HFFc6 (cell line): Measurements from ENCODE around the gene ANGPTL2. TPM values are rescaled to one million over a fixed set of nuclear protein-coding genes. Genes with fewer than 3 reads are reported as not detected.

ENCODE experiments used
- DNase-seq: peaks from one replicate; pipeline ENCODE4 v3.0.0-alpha.2; 2018
- H3K27ac Mint-ChIP-seq: 2 replicates; pipeline ENCODE4 v1.8.0; 2020; ENCODE audit warnings: mild to moderate bottlenecking, mixed read lengths
- H3K27me3 Mint-ChIP-seq: 2 replicates; pipeline ENCODE4 v1.8.0; 2021; ENCODE audit warnings: mild to moderate bottlenecking, moderate library complexity, mixed read lengths; ENCODE audit not compliant: insufficient read depth
- H3K36me3 Mint-ChIP-seq: 2 replicates; pipeline ENCODE4 v1.8.0; 2021; ENCODE audit warnings: low read depth, mixed read lengths
- H3K4me1 Mint-ChIP-seq: 2 replicates; pipeline ENCODE4 v1.8.0; 2020; ENCODE audit warnings: low read depth, mixed read lengths
- H3K4me3 Mint-ChIP-seq: 2 replicates; pipeline ENCODE4 v1.8.0; 2020; ENCODE audit warnings: mild to moderate bottlenecking, moderate library complexity, mixed read lengths
- H3K9me3 Mint-ChIP-seq: 2 replicates; pipeline ENCODE4 v1.8.0; 2020; ENCODE audit warnings: mild to moderate bottlenecking, mixed read lengths
- total RNA-seq, 6 experiments: library from RNA; stranded (reverse); fragmentation: NEBNext Ultra II Directional; extraction: Animal tissue kit (Norgen Biotek cat#: 25700); gene quantifications; 2 replicates in 1 of 6; 3 replicates in 5 of 6; pipeline ENCODE4 v1.2.3, GENCODE V29; 2021
- TF ChIP-seq, protein P1 (sequence below): fragments of 200-600 bp; sonication (generic); IDR thresholded peaks from 2 replicates; pipeline ENCODE4 v1.5.0; 2021; ENCODE audit warnings: antibody characterized with exemption, mild to moderate bottlenecking

ANGPTL2 gene
- total RNA-seq, 6 experiments from 2014 or later, result 15.0 to 20.9 (median 19.4) TPM

DNA sequence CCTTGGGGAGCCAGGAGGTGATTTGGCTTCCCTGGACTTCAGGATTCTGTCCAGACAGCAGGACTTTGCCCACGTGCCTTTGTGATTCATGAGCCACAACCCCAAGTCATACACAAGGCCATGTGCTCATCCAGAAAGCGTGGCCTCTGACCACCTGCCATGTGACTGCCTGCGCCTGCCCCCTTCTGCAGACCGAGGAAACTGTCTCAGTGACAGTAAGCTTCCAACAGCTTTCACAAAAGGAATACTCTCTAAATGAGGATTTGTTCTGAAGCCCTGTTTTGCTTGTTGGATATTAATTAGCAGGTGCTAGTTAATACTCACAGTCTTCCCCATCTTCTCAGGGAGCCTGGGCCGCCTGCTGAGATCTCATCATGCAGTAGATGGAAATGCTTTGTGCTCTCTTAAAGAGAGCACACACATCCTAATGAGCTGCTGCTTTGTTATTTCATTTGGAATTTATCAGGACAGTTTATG is 36.9 kb upstream of the ANGPTL2 start:
- no peaks in the 10 kb centered on the region for H3K36me3 Mint-ChIP-seq
- peak overlapping the region; percentile 87 for H3K27ac Mint-ChIP-seq
- TF ChIP-seq, protein P1, sequence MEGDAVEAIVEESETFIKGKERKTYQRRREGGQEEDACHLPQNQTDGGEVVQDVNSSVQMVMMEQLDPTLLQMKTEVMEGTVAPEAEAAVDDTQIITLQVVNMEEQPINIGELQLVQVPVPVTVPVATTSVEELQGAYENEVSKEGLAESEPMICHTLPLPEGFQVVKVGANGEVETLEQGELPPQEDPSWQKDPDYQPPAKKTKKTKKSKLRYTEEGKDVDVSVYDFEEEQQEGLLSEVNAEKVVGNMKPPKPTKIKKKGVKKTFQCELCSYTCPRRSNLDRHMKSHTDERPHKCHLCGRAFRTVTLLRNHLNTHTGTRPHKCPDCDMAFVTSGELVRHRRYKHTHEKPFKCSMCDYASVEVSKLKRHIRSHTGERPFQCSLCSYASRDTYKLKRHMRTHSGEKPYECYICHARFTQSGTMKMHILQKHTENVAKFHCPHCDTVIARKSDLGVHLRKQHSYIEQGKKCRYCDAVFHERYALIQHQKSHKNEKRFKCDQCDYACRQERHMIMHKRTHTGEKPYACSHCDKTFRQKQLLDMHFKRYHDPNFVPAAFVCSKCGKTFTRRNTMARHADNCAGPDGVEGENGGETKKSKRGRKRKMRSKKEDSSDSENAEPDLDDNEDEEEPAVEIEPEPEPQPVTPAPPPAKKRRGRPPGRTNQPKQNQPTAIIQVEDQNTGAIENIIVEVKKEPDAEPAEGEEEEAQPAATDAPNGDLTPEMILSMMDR, result peak; percentile 69
- H3K4me3 Mint-ChIP-seq, result peak overlapping the region; percentile 22; the same call in 1 of the 2 replicates
- peaks cover 53% of the 10 kb centered on the region for H3K4me1 Mint-ChIP-seq
- peak; percentile 88 for DNase-seq
- H3K9me3 Mint-ChIP-seq, result no peaks in the 10 kb centered on the region
- H3K27me3 Mint-ChIP-seq, result no peaks in the 10 kb centered on the region

DNA sequence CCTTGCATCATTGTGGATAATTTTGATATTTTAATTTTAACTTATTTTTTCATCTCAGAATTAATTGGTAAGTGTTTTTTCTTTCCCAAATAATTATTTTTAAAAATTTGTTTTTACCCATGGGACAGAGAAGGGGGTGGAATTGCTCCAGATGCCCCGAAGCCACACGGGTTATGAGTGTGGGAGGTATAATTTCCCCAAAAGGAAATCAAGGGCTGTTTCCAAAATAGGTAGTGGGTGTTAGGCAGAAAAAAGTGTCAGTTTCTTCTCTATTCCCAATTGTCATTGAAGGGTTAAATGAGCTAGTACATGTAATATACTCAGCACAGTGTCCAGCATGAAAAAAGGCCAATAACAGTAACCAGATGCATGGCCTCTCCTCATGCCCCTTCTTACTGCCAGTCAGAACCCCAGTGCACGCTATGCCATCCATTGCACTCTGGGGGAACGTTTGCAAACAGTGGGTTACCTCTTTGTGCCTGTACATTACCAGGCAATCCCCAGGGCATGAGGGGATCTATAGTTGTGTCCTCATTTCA is 36.4 kb upstream of the ANGPTL2 start:
- H3K4me1 Mint-ChIP-seq, result peaks cover 52% of the 10 kb centered on the region
- H3K27me3 Mint-ChIP-seq, result no peaks in the 10 kb centered on the region
- TF ChIP-seq, protein P1, result no peak
- H3K27ac Mint-ChIP-seq, result peak overlapping the region; percentile 87
- H3K9me3 Mint-ChIP-seq, result no peaks in the 10 kb centered on the region
- no peak for DNase-seq
- no peaks in the 10 kb centered on the region for H3K36me3 Mint-ChIP-seq
- peak overlapping the region; percentile 22; the same call in 1 of the 2 replicates for H3K4me3 Mint-ChIP-seq

DNA sequence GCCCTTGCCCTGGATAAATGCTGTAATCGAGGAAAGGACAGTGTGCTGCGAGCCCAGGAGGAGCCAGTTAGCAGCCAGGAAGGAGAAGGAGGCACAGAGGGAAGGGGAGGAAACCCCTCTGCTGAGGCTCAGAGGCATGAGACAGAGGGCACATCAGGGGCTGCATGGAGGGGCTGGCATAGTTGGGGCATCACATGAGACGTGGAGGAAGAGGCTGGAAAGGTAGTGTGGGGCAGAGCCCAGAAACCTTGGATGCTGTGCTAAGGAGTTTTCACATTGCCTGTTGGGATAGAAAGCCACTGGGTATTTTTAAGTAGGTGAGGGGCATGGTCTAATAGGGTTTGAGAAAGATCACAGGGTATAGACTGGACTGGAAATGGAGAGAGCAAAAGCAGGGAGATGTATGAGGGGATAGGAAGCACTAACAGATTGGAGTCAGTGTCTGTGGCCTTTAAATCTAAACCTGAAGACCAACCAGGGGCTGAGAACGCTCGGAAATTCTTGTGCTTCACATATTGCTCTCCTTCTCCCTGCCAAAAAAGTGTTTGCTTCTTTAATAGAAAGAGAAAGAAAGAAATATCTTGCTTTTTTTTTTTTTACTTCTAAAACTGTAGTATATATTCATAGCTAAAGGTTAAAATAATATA is 33.0 kb upstream of the ANGPTL2 start:
- H3K27ac Mint-ChIP-seq, result peak overlapping the region; percentile 32
- TF ChIP-seq, protein P1, result no peak
- no peaks in the 10 kb centered on the region for H3K9me3 Mint-ChIP-seq
- H3K27me3 Mint-ChIP-seq, result peaks cover 9% of the 10 kb centered on the region
- H3K4me3 Mint-ChIP-seq, result peak overlapping the region; percentile 65; the same call in 1 of the 2 replicates
- DNase-seq, result no peak
- H3K36me3 Mint-ChIP-seq, result no peaks in the 10 kb centered on the region
- peaks cover 27% of the 10 kb centered on the region for H3K4me1 Mint-ChIP-seq

DNA sequence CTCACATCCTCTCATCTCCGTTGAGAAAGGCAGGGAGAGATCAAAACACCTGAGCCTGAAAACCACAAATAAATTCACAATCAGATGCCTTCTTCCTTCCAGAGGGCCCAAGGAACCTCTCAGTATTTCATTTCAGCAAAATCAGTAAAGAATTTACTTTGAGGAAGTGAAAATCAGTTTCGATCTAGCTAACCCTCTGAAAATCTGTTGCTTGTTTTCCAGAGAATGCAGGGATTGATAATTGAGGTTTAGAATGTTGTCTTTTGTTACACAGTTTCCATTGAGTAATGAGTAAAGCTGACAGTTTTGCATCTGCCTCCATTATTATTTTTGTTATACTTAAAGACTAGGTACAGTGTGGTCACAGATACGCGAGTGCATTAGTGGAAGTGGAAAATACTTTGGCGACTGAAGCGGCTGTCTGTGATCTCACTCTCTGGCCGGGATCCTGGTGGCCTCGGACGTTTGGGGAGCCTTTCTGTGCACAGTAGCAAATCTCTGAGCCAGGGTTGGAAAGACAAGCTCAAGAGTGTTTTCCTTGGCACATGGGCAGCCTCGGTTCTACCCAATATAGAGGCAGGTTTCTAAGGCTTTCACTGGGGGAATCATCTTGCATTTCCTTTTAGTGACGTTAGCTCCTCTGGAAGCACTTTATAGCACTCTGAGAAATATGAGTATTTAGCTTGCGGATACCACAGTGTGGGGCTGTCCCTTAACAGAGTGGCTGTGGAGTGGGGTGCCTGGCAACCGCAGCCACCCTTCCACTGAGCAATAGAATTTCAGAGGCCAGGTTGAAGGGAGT is 32.2 kb upstream of the ANGPTL2 start:
- H3K4me3 Mint-ChIP-seq, result peak overlapping the region; percentile 65; the same call in 1 of the 2 replicates
- H3K4me1 Mint-ChIP-seq, result peaks cover 21% of the 10 kb centered on the region
- H3K27me3 Mint-ChIP-seq, result peaks cover 16% of the 10 kb centered on the region
- peak overlapping the region; percentile 32 for H3K27ac Mint-ChIP-seq
- H3K36me3 Mint-ChIP-seq, result no peaks in the 10 kb centered on the region
- H3K9me3 Mint-ChIP-seq, result no peaks in the 10 kb centered on the region
- peak; percentile 19 for DNase-seq
- TF ChIP-seq, protein P1, result no peak; the same call in 1 of the 2 replicates

DNA sequence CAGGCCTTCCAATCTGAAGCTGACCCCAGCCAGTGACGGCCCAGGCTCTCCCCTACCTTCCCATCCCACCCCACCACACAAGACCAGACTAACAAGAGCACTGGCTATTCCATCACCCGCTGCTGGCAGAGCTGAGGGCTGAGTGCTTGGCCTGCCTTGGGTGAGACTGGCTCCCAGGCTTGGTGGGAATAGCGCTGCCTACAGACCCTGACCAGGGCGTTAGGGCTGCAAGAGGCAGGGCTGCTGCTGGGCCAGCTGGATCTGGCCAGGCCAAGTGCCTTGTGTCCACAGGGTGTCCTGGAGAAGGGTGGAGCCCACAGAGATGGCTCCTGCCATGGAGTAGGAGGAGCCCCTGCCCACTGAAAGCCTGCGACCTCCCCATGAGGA is 31.6 kb upstream of the ANGPTL2 start:
- H3K27me3 Mint-ChIP-seq, result peaks cover 16% of the 10 kb centered on the region

More for the DNA sequence above, 31.6 kb upstream of the ANGPTL2 start:
- Mint-ChIP-seq H3K9me3 (no peaks in the 10 kb centered on the region), H3K27ac (no peak overlapping the region), H3K36me3 (no peaks in the 10 kb centered on the region), H3K4me3 (peak overlapping the region; percentile 65; the same call in 1 of the 2 replicates), H3K4me1 (peaks cover 15% of the 10 kb centered on the region)
- DNase-seq, result no peak
- TF ChIP-seq, protein P1, result no peak
